ENCODE results near the gene SLC39A5.
A peak's percentile ranks its signal among the peaks of the same experiment; 100 is the strongest.

SLC39A5 gene

GRCh38 chr12:56221757-56222530 is 7.9 kb upstream of the SLC39A5 start, which contains the start of gene RNF41:
RNF41 (minus strand) TSS chr12:56221922; CDS start chr12:56214047, 7,875 bp downstream.
- Histone ChIP-seq H3K36me3 (ENCODE audit: insufficient read depth) (no peaks in the 10 kb centered on the region), H3K79me2 (ENCODE audit: insufficient read depth, low read depth) (peaks cover 9% of the 10 kb centered on the region; the same call in 1 of the 2 replicates), H3K4me1 (ENCODE audit: low read depth, poor library complexity, severe bottlenecking) (peaks cover 30% of the 10 kb centered on the region), H3K27ac (peak within 1 kb of the TSS; percentile 34), H3K9ac (peak within 1 kb of the TSS; percentile 75), H2AFZ (ENCODE audit: low read depth) (peak within 1 kb of the TSS; percentile 95), H3K4me3 (IDR thresholded peaks at IDR 0.05; ENCODE audit: insufficient read depth, low read depth, low read length) (peak within 1 kb of the TSS; percentile 88), H3K4me2 (peak within 1 kb of the TSS; percentile 80), H4K20me1 (ENCODE audit: insufficient read depth) (no peaks in the 10 kb centered on the region), H3K27me3 (ENCODE audit: insufficient read depth, low read depth) (no peaks in the 10 kb centered on the region)
- TF ChIP-seq, protein P1, sequence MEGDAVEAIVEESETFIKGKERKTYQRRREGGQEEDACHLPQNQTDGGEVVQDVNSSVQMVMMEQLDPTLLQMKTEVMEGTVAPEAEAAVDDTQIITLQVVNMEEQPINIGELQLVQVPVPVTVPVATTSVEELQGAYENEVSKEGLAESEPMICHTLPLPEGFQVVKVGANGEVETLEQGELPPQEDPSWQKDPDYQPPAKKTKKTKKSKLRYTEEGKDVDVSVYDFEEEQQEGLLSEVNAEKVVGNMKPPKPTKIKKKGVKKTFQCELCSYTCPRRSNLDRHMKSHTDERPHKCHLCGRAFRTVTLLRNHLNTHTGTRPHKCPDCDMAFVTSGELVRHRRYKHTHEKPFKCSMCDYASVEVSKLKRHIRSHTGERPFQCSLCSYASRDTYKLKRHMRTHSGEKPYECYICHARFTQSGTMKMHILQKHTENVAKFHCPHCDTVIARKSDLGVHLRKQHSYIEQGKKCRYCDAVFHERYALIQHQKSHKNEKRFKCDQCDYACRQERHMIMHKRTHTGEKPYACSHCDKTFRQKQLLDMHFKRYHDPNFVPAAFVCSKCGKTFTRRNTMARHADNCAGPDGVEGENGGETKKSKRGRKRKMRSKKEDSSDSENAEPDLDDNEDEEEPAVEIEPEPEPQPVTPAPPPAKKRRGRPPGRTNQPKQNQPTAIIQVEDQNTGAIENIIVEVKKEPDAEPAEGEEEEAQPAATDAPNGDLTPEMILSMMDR (conservative IDR thresholded peaks at IDR 0.05; ENCODE audit: low read depth, low read length), result no peak

DNA sequence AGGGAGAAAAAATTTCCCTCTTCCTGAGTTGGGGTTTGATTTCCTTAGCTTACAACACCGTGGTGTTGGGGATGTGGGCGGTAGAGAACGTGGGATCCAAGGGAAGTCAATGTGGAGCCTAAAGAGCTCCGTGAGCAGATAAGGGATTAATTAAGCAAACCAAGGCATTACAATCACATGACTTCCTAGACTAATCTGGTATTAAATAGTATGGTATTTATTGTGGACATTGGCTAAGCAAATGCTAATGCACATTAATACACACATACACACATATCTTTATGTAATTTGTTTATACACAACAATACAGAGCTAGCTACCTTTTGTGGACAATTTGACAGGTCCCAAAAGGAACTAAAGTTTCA is 7.3 kb upstream of the SLC39A5 start:
- H3K27ac ChIP-seq, result peak overlapping the region; percentile 34
- no peak overlapping the region; the same call in 1 of the 2 replicates for H3K9ac ChIP-seq
- H3K79me2 ChIP-seq (ENCODE audit: insufficient read depth, low read depth), result peaks cover 9% of the 10 kb centered on the region; the same call in 1 of the 2 replicates
- no peaks in the 10 kb centered on the region for H3K36me3 ChIP-seq (ENCODE audit: insufficient read depth)
- H4K20me1 ChIP-seq (ENCODE audit: insufficient read depth), result no peaks in the 10 kb centered on the region
- H3K4me2 ChIP-seq, result peak overlapping the region; percentile 80
- TF ChIP-seq, protein P1 (conservative IDR thresholded peaks at IDR 0.05; ENCODE audit: low read depth, low read length), result no peak
- H3K4me3 ChIP-seq (IDR thresholded peaks at IDR 0.05; ENCODE audit: insufficient read depth, low read depth, low read length), result no peak overlapping the region
- peaks cover 30% of the 10 kb centered on the region for H3K4me1 ChIP-seq (ENCODE audit: low read depth, poor library complexity, severe bottlenecking)
- H2AFZ ChIP-seq (ENCODE audit: low read depth), result peak overlapping the region; percentile 95; the same call in 1 of the 2 replicates
- H3K27me3 ChIP-seq (ENCODE audit: insufficient read depth, low read depth), result no peaks in the 10 kb centered on the region

GRCh38 chr12:56223571-56224101 is 6.2 kb upstream of the SLC39A5 start:
- H4K20me1 ChIP-seq (ENCODE audit: insufficient read depth), result no peaks in the 10 kb centered on the region
- peaks cover 9% of the 10 kb centered on the region; the same call in 1 of the 2 replicates for H3K79me2 ChIP-seq (ENCODE audit: insufficient read depth, low read depth)
- H3K27me3 ChIP-seq (ENCODE audit: insufficient read depth, low read depth), result no peaks in the 10 kb centered on the region
- peak overlapping the region; percentile 75 for H3K4me2 ChIP-seq
- TF ChIP-seq, protein P1 (conservative IDR thresholded peaks at IDR 0.05; ENCODE audit: low read depth, low read length), result no peak
- H3K36me3 ChIP-seq (ENCODE audit: insufficient read depth), result no peaks in the 10 kb centered on the region
- peaks cover 30% of the 10 kb centered on the region for H3K4me1 ChIP-seq (ENCODE audit: low read depth, poor library complexity, severe bottlenecking)
- H3K27ac ChIP-seq, result peak overlapping the region; percentile 5; the same call in 1 of the 2 replicates
- peak overlapping the region; percentile 47; the same call in 1 of the 2 replicates for H3K9ac ChIP-seq
- peak overlapping the region; percentile 91 for H3K4me3 ChIP-seq (IDR thresholded peaks at IDR 0.05; ENCODE audit: insufficient read depth, low read depth, low read length)
- H2AFZ ChIP-seq (ENCODE audit: low read depth), result peak overlapping the region; percentile 93

DNA sequence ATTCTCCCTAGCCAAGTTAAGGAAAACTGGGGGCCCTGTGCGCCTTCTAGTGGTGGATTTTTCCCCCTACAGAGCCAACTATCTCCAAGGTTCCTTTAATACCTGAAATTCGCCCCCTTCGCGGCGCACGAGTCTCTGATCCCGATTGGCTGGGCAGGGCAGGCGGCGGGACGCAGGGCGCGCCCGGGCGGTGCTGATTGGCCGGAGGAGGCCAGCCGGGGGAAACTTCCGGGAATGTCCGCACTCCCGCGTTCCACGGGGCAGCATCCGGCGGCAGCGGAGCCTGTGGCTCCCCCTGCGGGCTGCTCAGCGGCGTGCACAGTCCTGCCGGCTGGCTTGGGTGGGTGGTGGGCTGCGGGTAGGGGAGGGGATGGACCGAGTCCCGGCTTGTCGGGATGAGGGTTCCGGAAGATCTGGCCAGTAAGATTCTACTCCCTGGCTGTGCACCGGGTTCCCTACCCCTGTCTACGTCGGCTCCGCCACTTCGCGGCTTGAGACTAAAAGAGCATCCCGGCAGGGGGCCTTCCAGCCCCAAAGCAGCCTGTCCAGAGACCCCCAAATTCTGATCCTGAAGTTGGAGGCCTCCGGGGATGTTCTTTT is 5.6 kb upstream of the SLC39A5 start, which contains the start of gene NABP2:
Gene NABP2 (plus strand): TSS at position 241 of the 600 bp plus-strand sequence. CDS start 515 bp downstream, outside the sequence.
- H3K79me2 ChIP-seq (ENCODE audit: insufficient read depth, low read depth), result peaks cover 9% of the 10 kb centered on the region; the same call in 1 of the 2 replicates

More for the DNA sequence above, 5.6 kb upstream of the SLC39A5 start, which contains the start of gene NABP2:
- no peaks in the 10 kb centered on the region for H3K36me3 ChIP-seq (ENCODE audit: insufficient read depth)
- peak within 1 kb of the TSS; percentile 47 for H3K9ac ChIP-seq
- no peaks in the 10 kb centered on the region for H3K27me3 ChIP-seq (ENCODE audit: insufficient read depth, low read depth)
- TF ChIP-seq, protein P1 (conservative IDR thresholded peaks at IDR 0.05; ENCODE audit: low read depth, low read length), result peak; percentile 98
- H3K4me1 ChIP-seq (ENCODE audit: low read depth, poor library complexity, severe bottlenecking), result peaks cover 30% of the 10 kb centered on the region
- no peaks in the 10 kb centered on the region for H4K20me1 ChIP-seq (ENCODE audit: insufficient read depth)
- H3K4me2 ChIP-seq, result peak within 1 kb of the TSS; percentile 75
- peak within 1 kb of the TSS; percentile 93 for H2AFZ ChIP-seq (ENCODE audit: low read depth)
- peak within 1 kb of the TSS; percentile 5; the same call in 1 of the 2 replicates for H3K27ac ChIP-seq
- peak within 1 kb of the TSS; percentile 91 for H3K4me3 ChIP-seq (IDR thresholded peaks at IDR 0.05; ENCODE audit: insufficient read depth, low read depth, low read length)
